ENCODE results near the gene RDH16.
"Not testable (repeated sequence)": the region's sequence is repeated elsewhere in the genome, so short reads cannot be mapped to it uniquely, and the experiment has no call there.

Gene RDH16

GRCh38 chr12:56916996-56917333 is 40.4 kb downstream of the RDH16 start:
- Histone ChIP-seq H3K9me3 (ENCODE audit: control insufficient read depth in 2 of 2, low read length in 2 of 2) (no peaks in the 10 kb centered on the region), H3K27ac (ENCODE audit: low read length) (no peak overlapping the region), H3K36me3 (ENCODE audit: control insufficient read depth in 2 of 2, insufficient read depth in 2 of 2, low read length in 2 of 2) (no peaks in the 10 kb centered on the region), H3K4me3 (ENCODE audit: low read length in 2 of 2) (no peak overlapping the region), H3K4me1 (ENCODE audit: control insufficient read depth, insufficient read depth, low read length) (no peaks in the 10 kb centered on the region), H3K27me3 (ENCODE audit: control insufficient read depth in 1 of 2, insufficient read depth in 2 of 2, low read length in 2 of 2) (no peaks in the 10 kb centered on the region), H3K9ac (ENCODE audit: low read length in 2 of 2) (no peak overlapping the region)

GRCh38 chr12:56916296-56916995 is 41.0 kb downstream of the RDH16 start:
- Histone ChIP-seq H3K36me3 (ENCODE audit: control insufficient read depth in 2 of 2, insufficient read depth in 2 of 2, low read length in 2 of 2) (no peaks in the 10 kb centered on the region), H3K27ac (ENCODE audit: low read length) (no peak overlapping the region), H3K4me1 (ENCODE audit: control insufficient read depth, insufficient read depth, low read length) (no peaks in the 10 kb centered on the region), H3K9ac (ENCODE audit: low read length in 2 of 2) (no peak overlapping the region), H3K27me3 (ENCODE audit: control insufficient read depth in 1 of 2, insufficient read depth in 2 of 2, low read length in 2 of 2) (no peaks in the 10 kb centered on the region), H3K9me3 (ENCODE audit: control insufficient read depth in 2 of 2, low read length in 2 of 2) (no peaks in the 10 kb centered on the region), H3K4me3 (ENCODE audit: low read length in 2 of 2) (no peak overlapping the region)

- Histone ChIP-seq H3K9me3 (ENCODE audit: control insufficient read depth in 2 of 2, low read length in 2 of 2) (peaks cover 0 to 2% of the 10 kb centered on the region in 2 donors), H3K27ac (ENCODE audit: low read length) (no peak overlapping the region), H3K27me3 (ENCODE audit: control insufficient read depth in 1 of 2, insufficient read depth in 2 of 2, low read length in 2 of 2) (no peaks in the 10 kb centered on the region), H3K9ac (ENCODE audit: low read length in 2 of 2) (no peak overlapping the region), H3K4me1 (ENCODE audit: control insufficient read depth, insufficient read depth, low read length) (no peaks in the 10 kb centered on the region), H3K4me3 (ENCODE audit: low read length in 2 of 2) (no peak overlapping the region), H3K36me3 (ENCODE audit: control insufficient read depth in 2 of 2, insufficient read depth in 2 of 2, low read length in 2 of 2) (no peaks in the 10 kb centered on the region)
These were observed 42.7 kb downstream of the RDH16 start for GRCh38 chr12:56914724-56915123.

- Histone ChIP-seq H3K36me3 (ENCODE audit: control insufficient read depth in 2 of 2, insufficient read depth in 2 of 2, low read length in 2 of 2) (no peaks in the 10 kb centered on the region), H3K9me3 (ENCODE audit: control insufficient read depth in 2 of 2, low read length in 2 of 2) (peaks cover 0 to 2% of the 10 kb centered on the region in 2 donors), H3K4me1 (ENCODE audit: control insufficient read depth, insufficient read depth, low read length) (no peaks in the 10 kb centered on the region), H3K27ac (ENCODE audit: low read length) (no peak overlapping the region), H3K9ac (ENCODE audit: low read length in 2 of 2) (no peak overlapping the region), H3K27me3 (ENCODE audit: control insufficient read depth in 1 of 2, insufficient read depth in 2 of 2, low read length in 2 of 2) (no peaks in the 10 kb centered on the region), H3K4me3 (ENCODE audit: low read length in 2 of 2) (no peak overlapping the region)
These were observed 43.2 kb downstream of the RDH16 start for GRCh38 chr12:56914256-56914655.

GRCh38 chr12:56909403-56909802 is 48.0 kb downstream of the RDH16 start:
- H3K27ac ChIP-seq (ENCODE audit: low read length); H3K36me3 ChIP-seq (ENCODE audit: control insufficient read depth in 2 of 2, insufficient read depth in 2 of 2, low read length in 2 of 2); H3K9ac ChIP-seq (ENCODE audit: low read length in 2 of 2); H3K27me3 ChIP-seq (ENCODE audit: control insufficient read depth in 1 of 2, insufficient read depth in 2 of 2, low read length in 2 of 2); H3K4me1 ChIP-seq (ENCODE audit: control insufficient read depth, insufficient read depth, low read length); H3K9me3 ChIP-seq (ENCODE audit: control insufficient read depth in 2 of 2, low read length in 2 of 2); H3K4me3 ChIP-seq (ENCODE audit: low read length in 2 of 2): not testable (repeated sequence)

- no peaks in the 10 kb centered on the region for H3K4me1 ChIP-seq (ENCODE audit: control insufficient read depth, insufficient read depth, low read length)
- no peak overlapping the region for H3K9ac ChIP-seq (ENCODE audit: low read length in 2 of 2)
- H3K4me3 ChIP-seq (ENCODE audit: low read length in 2 of 2), result no peak overlapping the region
- H3K27me3 ChIP-seq (ENCODE audit: control insufficient read depth in 1 of 2, insufficient read depth in 2 of 2, low read length in 2 of 2), result no peaks in the 10 kb centered on the region
- no peak overlapping the region for H3K27ac ChIP-seq (ENCODE audit: low read length)
- H3K36me3 ChIP-seq (ENCODE audit: control insufficient read depth in 2 of 2, insufficient read depth in 2 of 2, low read length in 2 of 2), result no peaks in the 10 kb centered on the region
- H3K9me3 ChIP-seq (ENCODE audit: control insufficient read depth in 2 of 2, low read length in 2 of 2), result peaks cover 0 to 2% of the 10 kb centered on the region in 2 donors
These were observed 49.3 kb downstream of the RDH16 start for GRCh38 chr12:56908136-56908535.

GRCh38 chr12:56905852-56906251 is 51.6 kb downstream of the RDH16 start:
- H3K27me3 ChIP-seq (ENCODE audit: control insufficient read depth in 1 of 2, insufficient read depth in 2 of 2, low read length in 2 of 2), result no peaks in the 10 kb centered on the region
- H3K36me3 ChIP-seq (ENCODE audit: control insufficient read depth in 2 of 2, insufficient read depth in 2 of 2, low read length in 2 of 2), result no peaks in the 10 kb centered on the region
- no peak overlapping the region for H3K27ac ChIP-seq (ENCODE audit: low read length)
- H3K9ac ChIP-seq (ENCODE audit: low read length in 2 of 2), result no peak overlapping the region
- H3K4me3 ChIP-seq (ENCODE audit: low read length in 2 of 2), result no peak overlapping the region
- H3K4me1 ChIP-seq (ENCODE audit: control insufficient read depth, insufficient read depth, low read length), result no peaks in the 10 kb centered on the region
- peaks cover 3 to 11% of the 10 kb centered on the region in 2 donors for H3K9me3 ChIP-seq (ENCODE audit: control insufficient read depth in 2 of 2, low read length in 2 of 2)

- no peaks in the 10 kb centered on the region for H3K27me3 ChIP-seq (ENCODE audit: control insufficient read depth in 1 of 2, insufficient read depth in 2 of 2, low read length in 2 of 2)
- H3K9ac ChIP-seq (ENCODE audit: low read length in 2 of 2), result no peak overlapping the region
- H3K36me3 ChIP-seq (ENCODE audit: control insufficient read depth in 2 of 2, insufficient read depth in 2 of 2, low read length in 2 of 2), result no peaks in the 10 kb centered on the region
- H3K27ac ChIP-seq (ENCODE audit: low read length), result no peak overlapping the region
- no peaks in the 10 kb centered on the region for H3K4me1 ChIP-seq (ENCODE audit: control insufficient read depth, insufficient read depth, low read length)
- H3K4me3 ChIP-seq (ENCODE audit: low read length in 2 of 2), result no peak overlapping the region
- H3K9me3 ChIP-seq (ENCODE audit: control insufficient read depth in 2 of 2, low read length in 2 of 2), result peaks cover 10 to 11% of the 10 kb centered on the region in 2 donors
These were observed 54.0 kb downstream of the RDH16 start for GRCh38 chr12:56903374-56903773.
